IPS-20b (cell line): ENCODE measurements around the gene PGF.
A peak's percentile ranks its signal among the peaks of the same experiment; 100 is the strongest.

Source experiments
- H3K27ac ChIP-seq: one replicate; pipeline ENCODE4 v1.5.1; 2013; ENCODE audit warnings: low read length
- H3K27me3 ChIP-seq: 2 replicates; pipeline ENCODE4 v1.6.1; 2013; ENCODE audit warnings: mild to moderate bottlenecking, low read length, inconsistent platforms; ENCODE audit not compliant: insufficient read depth
- H3K36me3 ChIP-seq: 2 replicates; pipeline ENCODE4 v1.6.1; 2013; ENCODE audit warnings: low read depth, mild to moderate bottlenecking, inconsistent platforms, low read length, moderate library complexity; ENCODE audit not compliant: insufficient read depth
- H3K4me1 ChIP-seq: 2 replicates; pipeline ENCODE4 v1.6.1; 2013; ENCODE audit warnings: mild to moderate bottlenecking, control low read depth, inconsistent platforms, low read length, moderate library complexity; ENCODE audit not compliant: insufficient read depth
- H3K4me3 ChIP-seq: 2 replicates; pipeline ENCODE4 v1.5.1; 2013; ENCODE audit warnings: mild to moderate bottlenecking, low read length, inconsistent platforms
- H3K9ac ChIP-seq: 2 replicates; pipeline ENCODE4 v1.6.1; 2013; ENCODE audit warnings: low read depth, mild to moderate bottlenecking, inconsistent platforms, low read length, moderate library complexity
- H3K9me3 ChIP-seq: 2 replicates; pipeline ENCODE4 v1.6.1; 2013; ENCODE audit warnings: mild to moderate bottlenecking, low read depth, low read length, inconsistent platforms; ENCODE audit not compliant: insufficient read depth

Gene PGF

DNA sequence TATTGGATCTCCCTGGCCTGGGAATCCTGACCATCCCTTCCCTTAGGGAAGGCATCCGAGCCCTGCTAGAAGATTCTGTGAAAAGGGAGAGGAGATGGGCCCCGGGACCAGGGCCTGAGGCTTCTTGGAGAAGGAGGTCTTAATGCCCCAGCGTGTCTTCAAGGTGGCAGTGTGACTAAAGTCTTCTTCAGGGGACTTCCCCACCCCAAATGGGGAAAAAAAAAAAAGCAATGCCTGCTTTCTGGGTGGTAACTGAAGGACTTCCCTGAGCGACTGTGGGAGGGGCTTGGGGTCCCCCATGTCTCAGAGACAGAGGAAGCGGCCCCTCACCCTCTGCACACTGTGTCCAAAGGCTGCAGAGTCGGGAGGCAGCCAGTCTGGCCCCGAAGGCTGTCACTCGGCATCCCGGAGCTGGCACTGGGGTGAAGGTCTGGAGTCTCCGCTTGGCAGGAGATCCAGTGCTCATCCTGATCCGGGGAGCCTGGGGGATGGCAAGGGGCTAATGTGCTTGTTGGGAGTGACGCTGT lies 7.8 kb upstream of the PGF start:
- H3K27ac ChIP-seq = no peak overlapping the region
- H3K4me3 ChIP-seq = no peak overlapping the region
- no peaks in the 10 kb centered on the region for H3K36me3 ChIP-seq
- no peaks in the 10 kb centered on the region for H3K9me3 ChIP-seq
- no peaks in the 10 kb centered on the region for H3K4me1 ChIP-seq
- H3K9ac ChIP-seq = no peak overlapping the region
- H3K27me3 ChIP-seq = no peaks in the 10 kb centered on the region

DNA sequence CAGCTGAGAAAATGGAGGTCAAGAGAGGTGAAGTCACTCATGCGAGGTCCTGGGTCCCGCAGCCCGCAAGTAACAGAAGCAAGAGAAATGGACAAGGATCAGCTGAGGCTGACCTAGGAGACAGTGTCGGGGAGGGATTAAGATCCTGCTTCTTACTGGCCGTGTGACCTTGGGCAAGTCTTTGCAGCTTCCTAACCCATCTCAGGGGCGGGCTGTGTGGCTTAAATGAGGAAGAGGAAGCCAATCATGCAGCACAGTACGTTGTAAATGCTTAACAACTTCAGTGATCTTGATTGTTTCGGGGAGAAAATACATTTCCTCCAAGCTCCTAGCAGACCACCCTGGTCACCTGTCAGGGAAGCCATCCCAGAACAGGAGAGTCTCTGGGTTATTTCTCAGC lies 7.1 kb upstream of the PGF start:
- 0 out of 2 replicates have a peak, but pooled peaks cover under 1% of the 10 kb centered on the region for H3K27me3 ChIP-seq
- no peaks in the 10 kb centered on the region for H3K9me3 ChIP-seq
- H3K36me3 ChIP-seq = no peaks in the 10 kb centered on the region
- H3K4me1 ChIP-seq = no peaks in the 10 kb centered on the region
- H3K4me3 ChIP-seq = no peak overlapping the region
- H3K27ac ChIP-seq = no peak overlapping the region
- H3K9ac ChIP-seq = no peak overlapping the region

DNA sequence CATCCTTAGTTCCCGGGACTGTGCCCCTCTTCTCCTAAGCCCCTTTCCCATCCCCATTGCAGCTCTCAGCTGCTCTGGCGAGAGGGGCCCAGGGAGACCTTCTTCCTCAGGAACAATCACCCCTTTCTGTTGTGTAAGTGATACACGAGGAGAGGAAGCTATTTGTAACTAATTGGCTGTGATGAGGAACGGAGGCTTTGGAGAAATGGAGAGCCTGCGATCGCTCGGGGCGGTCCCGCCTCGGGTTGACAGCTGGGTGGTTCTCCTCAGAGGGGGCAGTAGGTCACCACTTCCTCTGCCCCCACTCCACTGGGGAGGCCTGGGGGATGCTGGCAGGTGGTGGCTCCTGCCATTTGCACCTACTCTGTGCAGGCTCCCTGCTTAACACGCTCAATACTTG lies 6.6 kb upstream of the PGF start:
- H3K27me3 ChIP-seq = peaks cover 5% of the 10 kb centered on the region; the same call in 1 of the 2 replicates
- H3K9ac ChIP-seq = no peak overlapping the region
- H3K4me3 ChIP-seq = no peak overlapping the region
- H3K36me3 ChIP-seq = no peaks in the 10 kb centered on the region
- no peaks in the 10 kb centered on the region for H3K4me1 ChIP-seq
- no peak overlapping the region for H3K27ac ChIP-seq
- no peaks in the 10 kb centered on the region for H3K9me3 ChIP-seq

DNA sequence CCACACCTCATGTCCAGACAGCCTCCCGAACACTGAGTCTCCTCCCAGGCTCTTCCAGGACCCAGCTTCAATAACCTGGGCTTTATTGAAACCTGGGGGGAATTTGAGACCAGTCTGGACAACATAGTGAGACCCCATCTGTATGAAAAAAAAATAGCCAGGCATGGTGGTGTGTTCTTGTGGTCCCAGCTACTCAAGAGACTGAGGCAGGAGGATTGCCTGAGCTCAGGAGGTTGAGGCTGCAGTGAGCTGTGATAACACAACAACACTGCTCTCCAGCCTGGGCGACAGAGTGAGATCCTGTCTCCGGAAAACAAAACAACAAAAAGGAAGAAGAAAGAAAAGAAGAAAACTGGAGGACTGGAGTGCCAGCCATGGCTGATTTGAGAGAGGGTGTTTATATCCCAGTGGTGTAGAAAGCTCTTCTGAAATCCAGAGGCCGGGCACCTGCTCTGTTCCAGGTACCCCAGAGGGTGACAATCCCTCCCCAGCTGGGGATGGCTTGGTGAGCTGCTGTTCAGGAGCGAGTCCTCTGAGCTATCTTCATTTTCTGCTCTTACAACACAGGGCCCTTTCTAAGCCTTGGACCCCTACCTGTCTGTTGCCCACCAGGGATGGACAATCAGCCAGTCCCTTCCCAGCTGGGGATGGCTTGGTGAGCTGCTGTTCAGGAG lies 6.0 kb upstream of the PGF start:
- H3K27ac ChIP-seq = no peak overlapping the region
- H3K9ac ChIP-seq = no peak overlapping the region
- no peaks in the 10 kb centered on the region for H3K36me3 ChIP-seq
- peaks cover 12% of the 10 kb centered on the region for H3K27me3 ChIP-seq
- no peak overlapping the region for H3K4me3 ChIP-seq
- H3K4me1 ChIP-seq = peaks cover 2% of the 10 kb centered on the region; the same call in 1 of the 2 replicates
- H3K9me3 ChIP-seq = no peaks in the 10 kb centered on the region

DNA sequence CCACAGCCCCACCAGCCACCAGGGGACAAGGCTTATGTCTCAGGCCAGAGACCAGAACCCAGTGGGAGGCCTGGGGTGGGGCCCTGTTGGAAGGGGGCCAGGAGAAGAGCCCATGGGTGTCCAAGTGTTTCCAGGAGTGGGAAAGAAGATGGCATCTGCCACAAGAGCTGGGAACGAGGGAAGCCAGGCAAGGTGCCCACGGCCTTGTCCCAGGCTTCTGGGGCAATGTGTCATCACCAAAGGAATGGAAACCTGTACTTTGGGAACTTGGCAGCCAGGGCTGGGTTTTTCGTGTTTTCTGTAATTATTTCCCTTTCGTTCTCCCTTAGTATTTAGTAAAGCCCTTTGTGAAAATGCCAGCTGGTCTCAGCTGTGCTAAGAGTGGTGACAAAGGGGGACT lies 5.3 kb upstream of the PGF start:
- Histone ChIP-seq H3K27me3 (peaks cover 18% of the 10 kb centered on the region), H3K9ac (no peak overlapping the region), H3K4me1 (peaks cover 2% of the 10 kb centered on the region)

DNA sequence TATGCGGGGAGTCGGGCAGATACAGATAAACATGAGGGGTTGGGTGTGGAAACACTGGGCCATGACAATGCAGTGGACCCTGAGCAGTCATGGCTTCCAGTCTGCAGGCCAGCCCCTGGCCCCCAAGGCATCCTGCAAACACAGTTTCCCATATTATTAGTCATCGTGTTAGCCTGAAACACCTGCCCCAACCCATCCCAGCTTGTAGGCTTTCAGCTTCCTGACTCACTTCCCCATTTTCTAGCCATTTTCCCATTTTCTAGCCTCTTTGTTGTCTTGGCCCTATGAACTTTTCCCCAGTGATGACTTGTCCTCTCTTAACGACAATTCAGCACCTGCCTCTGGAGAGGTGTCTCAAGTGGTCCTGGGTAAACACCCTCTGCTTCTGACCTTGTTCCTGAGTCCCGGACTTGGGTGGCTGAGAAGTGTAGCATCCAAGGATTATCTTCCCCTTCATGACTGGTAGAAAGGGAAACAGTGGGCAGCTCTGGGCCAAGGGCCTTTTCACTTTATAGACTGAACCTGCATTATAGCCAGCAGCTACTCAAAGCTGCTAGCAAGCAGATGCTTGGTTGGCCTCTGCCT lies 4.3 kb upstream of the PGF start:
- Histone ChIP-seq H3K9me3 (no peaks in the 10 kb centered on the region), H3K27ac (no peak overlapping the region)

More for the DNA sequence above, 5.3 kb upstream of the PGF start:
- Histone ChIP-seq H3K4me3 (no peak overlapping the region), H3K9me3 (no peaks in the 10 kb centered on the region), H3K36me3 (no peaks in the 10 kb centered on the region), H3K27ac (no peak overlapping the region)

DNA sequence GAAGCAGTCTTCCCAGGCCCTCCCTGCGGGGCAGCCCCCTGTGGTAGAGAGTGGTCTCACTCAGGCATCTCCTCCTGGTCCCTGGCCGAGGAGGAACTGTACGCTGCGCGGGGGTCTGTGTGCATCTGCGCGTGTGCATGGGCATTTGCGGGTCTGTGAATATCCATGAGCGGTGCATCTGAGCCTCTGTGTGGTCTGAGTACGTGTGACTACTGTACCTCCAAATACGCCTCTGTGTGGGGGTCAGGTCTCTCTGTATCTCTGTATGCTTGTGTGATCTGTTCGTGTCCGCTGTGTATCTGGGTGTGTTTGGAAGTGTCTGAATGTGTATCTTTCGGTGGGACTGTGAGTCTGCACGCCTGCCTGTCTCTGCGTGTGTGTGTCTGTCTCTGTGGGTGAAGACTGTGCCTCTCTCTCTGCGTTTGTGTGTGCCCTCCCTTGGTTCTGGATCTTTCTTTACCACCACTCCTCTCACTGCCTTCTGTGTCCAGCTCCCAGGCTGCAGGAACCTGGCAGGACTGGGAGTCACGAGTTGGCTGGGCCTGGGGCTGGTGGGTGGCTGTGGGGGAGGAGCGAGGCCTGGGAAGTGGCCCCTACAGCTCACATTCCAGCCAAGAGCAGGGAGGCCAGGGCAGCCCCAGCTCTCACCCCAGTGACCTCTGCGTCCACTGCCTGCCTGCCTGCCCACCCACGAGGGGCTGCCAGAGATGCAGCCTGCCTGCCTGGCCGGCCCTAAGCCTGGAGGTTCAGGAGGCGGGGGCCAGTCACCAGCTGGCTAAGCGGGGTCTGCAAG lies 1.1 kb upstream of the PGF start:
- H3K9me3 ChIP-seq = no peaks in the 10 kb centered on the region
- no peak overlapping the region for H3K27ac ChIP-seq
- H3K9ac ChIP-seq = no peak overlapping the region
- H3K4me1 ChIP-seq = peaks cover 2% of the 10 kb centered on the region
- peaks cover 37% of the 10 kb centered on the region for H3K27me3 ChIP-seq
- H3K36me3 ChIP-seq = no peaks in the 10 kb centered on the region
- no peak overlapping the region for H3K4me3 ChIP-seq

More for the DNA sequence above, 4.3 kb upstream of the PGF start:
- H3K36me3 ChIP-seq = no peaks in the 10 kb centered on the region
- H3K9ac ChIP-seq = no peak overlapping the region
- no peak overlapping the region for H3K4me3 ChIP-seq
- H3K4me1 ChIP-seq = peaks cover 2% of the 10 kb centered on the region
- peaks cover 27% of the 10 kb centered on the region for H3K27me3 ChIP-seq

DNA sequence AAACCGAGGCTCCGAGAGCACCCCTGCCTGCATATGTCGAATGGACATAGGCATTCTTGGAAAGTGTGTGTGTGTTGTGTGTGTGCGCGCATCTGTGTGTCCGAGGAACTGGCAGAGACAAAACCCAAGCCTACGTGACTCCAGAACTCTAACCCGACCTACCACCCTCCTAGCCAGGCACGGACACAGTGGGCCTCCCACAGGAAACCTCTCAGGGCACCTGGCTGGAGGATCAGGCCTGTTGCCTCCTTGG lies 556 bp upstream of the PGF start:
- H3K36me3 ChIP-seq = no peaks in the 10 kb centered on the region
- no peak overlapping the region for H3K27ac ChIP-seq
- H3K4me1 ChIP-seq = peaks cover 2% of the 10 kb centered on the region
- H3K27me3 ChIP-seq = peaks cover 37% of the 10 kb centered on the region
- H3K4me3 ChIP-seq = peak overlapping the region; percentile 66
- no peaks in the 10 kb centered on the region for H3K9me3 ChIP-seq
- H3K9ac ChIP-seq = peak overlapping the region; percentile 56; the same call in 1 of the 2 replicates

DNA sequence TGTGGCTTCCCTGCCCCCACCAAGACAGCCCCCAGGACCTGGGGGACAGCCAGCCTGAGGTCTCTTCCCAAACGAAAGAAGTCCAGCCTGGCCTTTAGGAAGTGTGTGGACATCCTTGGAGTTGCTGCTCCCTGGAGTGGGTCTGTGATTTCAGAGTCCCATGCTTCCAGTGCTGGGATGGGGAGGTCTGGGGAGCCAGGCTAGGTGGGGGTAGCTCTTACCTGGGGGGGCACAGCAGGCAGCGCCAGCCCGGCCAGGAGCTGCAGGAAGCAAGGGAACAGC lies 509 bp downstream of the PGF start:
- Histone ChIP-seq H3K4me3 (peak overlapping the region; percentile 66), H3K4me1 (peaks cover 2% of the 10 kb centered on the region), H3K9me3 (no peaks in the 10 kb centered on the region), H3K9ac (peak overlapping the region; percentile 37; the same call in 1 of the 2 replicates), H3K27ac (no peak overlapping the region), H3K36me3 (no peaks in the 10 kb centered on the region), H3K27me3 (peaks cover 37% of the 10 kb centered on the region)

DNA sequence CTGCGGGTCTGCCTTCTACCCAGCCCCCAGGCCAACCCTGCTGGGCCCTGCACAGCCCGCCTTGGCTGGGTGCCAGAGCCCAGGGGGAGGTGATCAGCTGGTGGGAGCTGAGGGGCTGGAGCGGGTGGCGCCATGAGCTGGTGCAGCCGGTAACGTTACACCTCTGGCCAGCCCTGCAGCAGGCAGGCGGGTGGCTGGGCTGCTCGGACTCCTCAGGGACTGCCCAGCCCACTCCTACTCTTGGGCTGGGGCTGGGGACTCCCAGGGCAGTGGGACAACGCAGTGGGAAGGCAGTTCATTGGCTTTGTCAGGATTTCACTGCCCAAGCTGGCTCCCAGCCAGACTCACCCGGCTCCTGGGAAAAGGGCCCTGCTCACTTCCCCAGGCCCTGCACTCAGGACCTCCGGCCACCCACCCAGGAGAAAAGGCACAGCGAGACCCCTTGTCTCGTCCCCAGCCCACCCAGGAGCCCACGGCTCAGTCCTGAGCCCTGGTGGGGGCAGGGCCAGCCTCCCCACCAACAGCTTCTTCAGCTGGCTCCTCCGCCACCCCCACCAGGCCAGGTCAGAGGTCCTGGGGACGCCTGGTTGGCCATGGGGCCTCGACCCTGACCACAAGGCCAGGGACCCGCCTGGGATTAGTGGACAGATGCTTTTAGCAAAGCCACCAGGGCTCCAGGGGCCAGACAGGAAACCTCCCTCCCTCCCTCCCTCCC lies 1.0 kb downstream of the PGF start:
- Histone ChIP-seq H3K27ac (no peak overlapping the region), H3K4me1 (peaks cover 2% of the 10 kb centered on the region), H3K36me3 (no peaks in the 10 kb centered on the region), H3K9ac (no peak overlapping the region), H3K27me3 (peaks cover 37% of the 10 kb centered on the region), H3K4me3 (no peak overlapping the region; the same call in 1 of the 2 replicates), H3K9me3 (no peaks in the 10 kb centered on the region)

DNA sequence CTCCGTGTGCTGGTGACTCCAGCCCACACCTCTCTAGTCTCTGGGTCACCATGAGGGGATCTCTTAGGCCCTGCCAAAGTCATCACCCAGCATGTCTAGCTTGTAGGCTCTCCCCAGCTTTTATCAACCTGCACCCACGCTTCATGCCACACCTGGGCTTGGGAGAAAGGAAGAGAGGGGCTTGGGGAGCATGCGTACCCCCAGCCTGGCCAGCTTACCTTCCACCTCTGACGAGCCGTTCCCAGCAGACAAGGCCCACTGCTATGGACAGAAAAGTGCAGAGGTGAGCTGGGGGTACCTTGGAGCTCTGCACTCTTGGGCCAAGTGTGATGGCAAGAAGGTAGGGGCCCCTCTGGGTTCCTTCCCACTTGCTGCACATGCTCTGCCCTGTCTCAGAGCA lies 1.7 kb downstream of the PGF start:
- H3K9me3 ChIP-seq = no peaks in the 10 kb centered on the region
- no peak overlapping the region for H3K9ac ChIP-seq
- no peak overlapping the region for H3K27ac ChIP-seq
- peaks cover 2% of the 10 kb centered on the region for H3K4me1 ChIP-seq
- H3K36me3 ChIP-seq = no peaks in the 10 kb centered on the region
- no peak overlapping the region for H3K4me3 ChIP-seq
- peaks cover 37% of the 10 kb centered on the region for H3K27me3 ChIP-seq
